Measurements from ENCODE around the gene TACC3. TPM values are rescaled to one million over a fixed set of nuclear protein-coding genes. Genes with fewer than 3 reads are reported as not detected.

The TACC3 gene
- polyA plus RNA-seq, 4 donors: 11.9 to 41.4 (median 18.5) TPM

DNA sequence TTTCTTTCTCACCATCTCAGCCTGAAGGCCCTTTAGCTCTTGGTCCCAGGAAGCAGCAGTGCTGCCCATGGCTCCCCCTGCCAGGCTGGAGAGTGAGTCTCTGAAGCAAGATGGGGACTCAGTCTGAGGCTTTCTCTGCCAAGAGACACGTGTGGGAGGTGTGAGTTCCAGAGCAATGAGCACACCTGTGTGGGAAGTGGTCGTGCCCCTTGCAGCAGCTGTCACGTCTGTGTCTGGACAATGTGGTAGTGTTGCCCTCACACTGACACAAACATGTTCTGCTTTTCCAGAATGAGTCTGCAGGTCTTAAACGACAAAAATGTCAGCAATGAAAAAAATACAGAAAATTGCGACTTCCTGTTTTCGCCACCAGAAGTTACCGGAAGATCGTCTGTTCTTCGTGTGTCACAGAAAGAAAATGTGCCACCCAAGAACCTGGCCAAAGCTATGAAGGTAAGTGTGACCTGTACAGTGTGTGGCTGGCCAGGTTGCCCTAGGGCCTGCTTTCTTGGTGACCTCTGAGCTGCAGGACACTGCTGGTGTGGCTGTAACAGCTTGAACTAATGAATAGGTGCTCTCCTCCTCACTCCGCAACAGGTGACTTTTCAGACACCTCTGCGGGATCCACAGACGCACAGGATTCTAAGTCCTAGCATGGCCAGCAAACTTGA is 1.9 kb downstream of the TACC3 start:
- H3K27me3 ChIP-seq (ENCODE audit: control insufficient read depth in 3 of 3, insufficient read depth in 3 of 3, low read length in 3 of 3): no peaks in the 10 kb centered on the region
- 62 to 76% (median 67%) methylated on average over 12 of the region's 12 CpGs for WGBS, 3 donors
- no peaks in the 10 kb centered on the region for H3K9me3 ChIP-seq (ENCODE audit: control insufficient read depth in 2 of 2, insufficient read depth in 1 of 2, low read depth in 1 of 2, low read length in 1 of 2)
- peaks cover 0 to 52% (median 0%) of the 10 kb centered on the region in 3 donors for H3K36me3 ChIP-seq (ENCODE audit: control insufficient read depth in 3 of 3, insufficient read depth in 2 of 3, low read depth in 1 of 3, low read length in 3 of 3)
- no peak for DNase-seq
- peak overlapping the region in 2 of 3 donors; percentile 69 to 97 for H3K27ac ChIP-seq (ENCODE audit: low read depth in 1 of 3, low read length in 2 of 3)
- peak overlapping the region in 1 of 3 donors; percentile 7 for H3K4me3 ChIP-seq (ENCODE audit: low read depth in 1 of 3, low read length in 3 of 3)
- H3K4me1 ChIP-seq (ENCODE audit: control insufficient read depth in 3 of 3, insufficient read depth in 2 of 3, low read depth in 1 of 3, low read length in 2 of 3): peaks cover 3 to 24% (median 6%) of the 10 kb centered on the region in 3 donors
- FAIRE-seq: no peak

DNA sequence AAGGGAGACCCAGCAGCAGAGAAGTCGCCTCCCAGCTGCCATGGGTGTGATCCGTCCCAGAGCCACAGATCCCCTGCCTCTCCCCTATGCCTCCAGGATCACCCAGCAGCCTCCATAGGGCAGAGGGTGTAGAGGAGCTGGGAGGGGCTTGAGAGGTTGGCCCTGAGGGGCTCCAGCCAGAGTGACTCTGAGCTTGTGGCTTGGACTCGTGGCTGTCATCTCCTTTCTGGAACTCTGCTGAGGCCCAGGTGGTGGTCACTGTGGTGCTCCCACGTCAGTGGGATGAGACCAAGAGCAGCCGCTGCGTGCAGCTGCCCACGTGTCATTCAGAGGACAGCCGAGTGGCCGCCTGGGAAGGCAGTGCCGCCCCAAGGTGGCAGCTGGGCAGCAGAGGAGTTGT is 4.2 kb downstream of the TACC3 start:
- FAIRE-seq (no peak), DNase-seq (no peak)
- H3K27me3 ChIP-seq (ENCODE audit: control insufficient read depth in 3 of 3, insufficient read depth in 3 of 3, low read length in 3 of 3): no peaks in the 10 kb centered on the region
- H3K4me1 ChIP-seq (ENCODE audit: control insufficient read depth in 3 of 3, insufficient read depth in 2 of 3, low read depth in 1 of 3, low read length in 2 of 3): peaks cover 0 to 16% (median 3%) of the 10 kb centered on the region in 3 donors
- WGBS, 3 donors: 91 to 94% (median 94%) methylated on average over 10 of the region's 10 CpGs
- no peaks in the 10 kb centered on the region for H3K9me3 ChIP-seq (ENCODE audit: control insufficient read depth in 2 of 2, insufficient read depth in 1 of 2, low read depth in 1 of 2, low read length in 1 of 2)
- peaks cover 0 to 57% (median 0%) of the 10 kb centered on the region in 3 donors for H3K36me3 ChIP-seq (ENCODE audit: control insufficient read depth in 3 of 3, insufficient read depth in 2 of 3, low read depth in 1 of 3, low read length in 3 of 3)
- H3K27ac ChIP-seq (ENCODE audit: low read depth in 1 of 3, low read length in 2 of 3): no peak overlapping the region
- H3K4me3 ChIP-seq (ENCODE audit: low read depth in 1 of 3, low read length in 3 of 3): no peak overlapping the region

DNA sequence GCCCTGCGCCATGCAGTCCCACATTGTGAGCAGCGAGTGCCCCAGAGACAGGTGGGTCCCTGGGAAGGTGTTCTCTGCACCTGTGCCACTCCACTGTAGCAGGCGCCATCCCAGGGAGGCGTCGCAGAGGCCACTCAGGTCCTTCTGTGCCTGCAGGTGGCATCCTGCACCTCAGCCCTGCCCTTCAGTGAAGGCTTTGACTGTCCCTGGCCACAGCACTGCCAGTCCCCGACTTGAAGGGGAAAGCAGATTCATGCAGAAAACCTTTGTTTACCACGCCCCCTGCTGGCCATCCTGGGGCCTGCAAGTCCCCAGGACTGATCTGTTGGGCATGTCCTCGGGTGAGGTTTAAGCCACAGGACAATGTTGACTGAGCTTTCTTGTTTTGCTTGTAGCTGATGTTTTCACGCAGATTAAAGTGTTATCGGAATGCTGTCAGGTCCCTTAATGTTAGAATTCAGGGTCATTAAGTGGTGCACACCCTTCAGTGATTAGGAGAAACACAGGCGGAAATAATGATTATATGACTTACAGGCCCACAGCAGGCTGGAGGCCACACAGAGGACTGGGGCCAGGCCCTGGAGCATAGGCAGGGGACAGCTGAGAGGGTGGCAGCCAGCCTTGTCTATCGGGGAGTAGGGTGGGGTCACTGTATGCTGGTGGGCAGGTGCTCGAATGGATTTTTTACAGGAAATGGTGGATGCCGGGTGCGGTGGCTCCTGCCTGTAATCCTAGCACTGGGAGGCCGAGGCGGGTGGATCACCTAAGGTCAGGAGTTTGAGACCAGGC is 5.0 kb downstream of the TACC3 start:
- 47 to 54% (median 49%) methylated on average over 17 of the region's 17 CpGs for WGBS, 3 donors
- Histone ChIP-seq H3K4me3 (ENCODE audit: low read depth in 1 of 3, low read length in 3 of 3) (no peak overlapping the region), H3K27me3 (ENCODE audit: control insufficient read depth in 3 of 3, insufficient read depth in 3 of 3, low read length in 3 of 3) (no peaks in the 10 kb centered on the region), H3K27ac (ENCODE audit: low read depth in 1 of 3, low read length in 2 of 3) (peak overlapping the region in 2 of 3 donors; percentile 20 to 22), H3K9me3 (ENCODE audit: control insufficient read depth in 2 of 2, insufficient read depth in 1 of 2, low read depth in 1 of 2, low read length in 1 of 2) (no peaks in the 10 kb centered on the region), H3K36me3 (ENCODE audit: control insufficient read depth in 3 of 3, insufficient read depth in 2 of 3, low read depth in 1 of 3, low read length in 3 of 3) (peaks cover 0 to 63% (median 0%) of the 10 kb centered on the region in 3 donors), H3K4me1 (ENCODE audit: control insufficient read depth in 3 of 3, insufficient read depth in 2 of 3, low read depth in 1 of 3, low read length in 2 of 3) (peaks cover 0 to 16% (median 3%) of the 10 kb centered on the region in 3 donors)
- DNase-seq (peak; percentile 91 to 93), FAIRE-seq (no peak)

DNA sequence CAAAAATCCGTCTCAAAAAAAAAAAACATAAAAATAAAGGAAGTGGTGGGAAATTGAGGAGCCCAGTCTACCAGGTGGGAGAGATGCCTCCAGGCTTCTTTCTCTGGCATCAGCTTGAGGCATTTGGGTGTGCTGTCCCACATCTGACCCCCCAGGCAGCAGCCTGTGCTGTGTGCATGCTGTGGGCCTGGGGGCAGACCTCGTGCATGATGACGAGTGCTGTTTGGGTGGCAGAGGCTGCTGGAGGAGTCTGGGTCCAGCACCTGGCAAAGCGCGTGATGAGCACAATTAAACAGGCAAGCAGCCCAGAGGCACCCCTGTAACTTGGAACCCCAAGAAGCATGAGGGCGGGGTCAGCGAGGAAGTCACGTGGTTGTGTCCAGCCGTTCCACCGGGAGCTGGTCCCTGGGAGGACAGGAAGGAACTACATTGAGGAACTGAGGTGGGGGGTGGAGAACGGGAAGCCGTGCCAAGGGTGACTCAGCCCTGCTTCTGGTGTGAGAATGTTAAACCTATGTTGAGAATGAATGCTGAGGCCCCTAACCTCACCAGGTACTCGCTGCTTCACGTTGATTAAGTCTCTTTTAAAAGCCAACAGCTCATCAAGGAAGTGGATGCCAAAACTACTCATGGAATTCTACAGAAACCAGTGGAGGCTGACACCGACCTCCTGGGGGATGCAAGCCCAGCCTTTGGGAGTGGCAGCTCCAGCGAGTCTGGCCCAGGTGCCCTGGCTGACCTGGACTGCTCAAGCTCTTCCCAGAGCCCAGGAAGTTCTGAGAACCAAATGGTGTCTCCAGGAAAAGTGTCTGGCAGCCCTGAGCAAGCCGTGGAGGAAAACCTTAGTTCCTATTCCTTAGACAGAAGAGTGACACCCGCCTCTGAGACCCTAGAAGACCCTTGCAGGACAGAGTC is 6.1 kb downstream of the TACC3 start:
- Histone ChIP-seq H3K4me1 (ENCODE audit: control insufficient read depth in 3 of 3, insufficient read depth in 2 of 3, low read depth in 1 of 3, low read length in 2 of 3) (peaks cover 0 to 10% (median under 1%) of the 10 kb centered on the region in 3 donors), H3K4me3 (ENCODE audit: low read depth in 1 of 3, low read length in 3 of 3) (no peak overlapping the region), H3K9me3 (ENCODE audit: control insufficient read depth in 2 of 2, insufficient read depth in 1 of 2, low read depth in 1 of 2, low read length in 1 of 2) (no peaks in the 10 kb centered on the region), H3K36me3 (ENCODE audit: control insufficient read depth in 3 of 3, insufficient read depth in 2 of 3, low read depth in 1 of 3, low read length in 3 of 3) (peaks cover 0 to 68% (median 0%) of the 10 kb centered on the region in 3 donors), H3K27ac (ENCODE audit: low read depth in 1 of 3, low read length in 2 of 3) (peak overlapping the region in 2 of 3 donors; percentile 71 to 72), H3K27me3 (ENCODE audit: control insufficient read depth in 3 of 3, insufficient read depth in 3 of 3, low read length in 3 of 3) (no peaks in the 10 kb centered on the region)
- FAIRE-seq (no peak), DNase-seq (peak in 1 of 2 donors; percentile 79)
- WGBS, 3 donors: 32 to 61% (median 34%) methylated on average over 18 of the region's 18 CpGs

DNA sequence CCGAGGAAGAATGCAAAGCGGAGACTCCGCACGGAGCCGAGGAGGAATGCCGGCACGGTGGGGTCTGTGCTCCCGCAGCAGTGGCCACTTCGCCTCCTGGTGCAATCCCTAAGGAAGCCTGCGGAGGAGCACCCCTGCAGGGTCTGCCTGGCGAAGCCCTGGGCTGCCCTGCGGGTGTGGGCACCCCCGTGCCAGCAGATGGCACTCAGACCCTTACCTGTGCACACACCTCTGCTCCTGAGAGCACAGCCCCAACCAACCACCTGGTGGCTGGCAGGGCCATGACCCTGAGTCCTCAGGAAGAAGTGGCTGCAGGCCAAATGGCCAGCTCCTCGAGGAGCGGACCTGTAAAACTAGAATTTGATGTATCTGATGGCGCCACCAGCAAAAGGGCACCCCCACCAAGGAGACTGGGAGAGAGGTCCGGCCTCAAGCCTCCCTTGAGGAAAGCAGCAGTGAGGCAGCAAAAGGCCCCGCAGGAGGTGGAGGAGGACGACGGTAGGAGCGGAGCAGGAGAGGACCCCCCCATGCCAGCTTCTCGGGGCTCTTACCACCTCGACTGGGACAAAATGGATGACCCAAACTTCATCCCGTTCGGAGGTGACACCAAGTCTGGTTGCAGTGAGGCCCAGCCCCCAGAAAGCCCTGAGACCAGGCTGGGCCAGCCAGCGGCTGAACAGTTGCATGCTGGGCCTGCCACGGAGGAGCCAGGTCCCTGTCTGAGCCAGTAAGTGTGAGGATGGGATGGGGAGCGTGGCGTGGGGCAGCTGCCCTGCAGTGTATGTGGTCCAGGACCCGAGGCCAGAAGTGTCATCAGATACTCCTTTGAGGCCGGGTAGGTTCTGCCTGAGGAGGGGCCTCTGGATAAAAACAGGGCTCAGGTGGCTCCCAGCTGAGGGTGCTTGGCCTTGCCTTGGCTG is 7.0 kb downstream of the TACC3 start:
- Histone ChIP-seq H3K9me3 (ENCODE audit: control insufficient read depth in 2 of 2, insufficient read depth in 1 of 2, low read depth in 1 of 2, low read length in 1 of 2) (no peaks in the 10 kb centered on the region), H3K27me3 (ENCODE audit: control insufficient read depth in 3 of 3, insufficient read depth in 3 of 3, low read length in 3 of 3) (no peaks in the 10 kb centered on the region), H3K4me3 (ENCODE audit: low read depth in 1 of 3, low read length in 3 of 3) (no peak overlapping the region), H3K4me1 (ENCODE audit: control insufficient read depth in 3 of 3, insufficient read depth in 2 of 3, low read depth in 1 of 3, low read length in 2 of 3) (peaks cover 0 to 4% (median 0%) of the 10 kb centered on the region in 3 donors), H3K27ac (ENCODE audit: low read depth in 1 of 3, low read length in 2 of 3) (peak overlapping the region in 2 of 3 donors; percentile 63 to 72), H3K36me3 (ENCODE audit: control insufficient read depth in 3 of 3, insufficient read depth in 2 of 3, low read depth in 1 of 3, low read length in 3 of 3) (peaks cover 0 to 74% (median 1%) of the 10 kb centered on the region in 3 donors)
- WGBS, 3 donors: 85 to 92% (median 85%) methylated on average over 27 to 31 of the region's 31 CpGs
- no peak for FAIRE-seq
- DNase-seq: no peak

DNA sequence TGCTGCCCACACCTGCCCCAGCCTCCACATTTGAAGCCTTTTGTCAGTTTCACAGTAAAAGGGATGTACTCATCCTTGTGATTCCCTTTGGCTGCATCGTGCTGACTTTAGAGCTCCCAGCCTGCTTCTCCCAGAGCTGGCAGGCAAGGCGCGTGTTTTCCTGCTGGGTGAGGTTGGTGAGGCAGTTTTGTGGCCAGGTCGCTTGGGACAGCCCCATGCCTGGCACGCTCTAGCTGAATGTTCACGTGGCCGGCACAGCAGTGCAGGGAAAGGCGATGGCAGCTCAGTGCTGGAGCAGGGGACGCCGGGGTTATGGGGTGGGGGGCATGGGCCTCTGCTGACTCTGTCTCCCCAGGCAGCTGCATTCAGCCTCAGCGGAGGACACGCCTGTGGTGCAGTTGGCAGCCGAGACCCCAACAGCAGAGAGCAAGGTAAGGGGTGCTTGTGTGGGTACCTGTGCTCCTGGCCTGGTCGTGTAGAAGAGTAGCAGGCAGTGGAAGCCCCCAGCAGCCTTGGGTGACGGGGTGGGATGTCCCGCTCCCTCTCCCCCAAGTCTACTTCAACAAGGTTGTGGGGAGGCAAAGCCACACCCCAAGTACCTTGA is 9.3 kb downstream of the TACC3 start:
- peaks cover 1 to 74% (median 8%) of the 10 kb centered on the region in 3 donors for H3K36me3 ChIP-seq (ENCODE audit: control insufficient read depth in 3 of 3, insufficient read depth in 2 of 3, low read depth in 1 of 3, low read length in 3 of 3)
- no peak overlapping the region for H3K4me3 ChIP-seq (ENCODE audit: low read depth in 1 of 3, low read length in 3 of 3)
- FAIRE-seq (no peak), DNase-seq (no peak)
- H3K4me1 ChIP-seq (ENCODE audit: control insufficient read depth in 3 of 3, insufficient read depth in 2 of 3, low read depth in 1 of 3, low read length in 2 of 3): peaks cover 0 to 4% (median 0%) of the 10 kb centered on the region in 3 donors
- H3K27ac ChIP-seq (ENCODE audit: low read depth in 1 of 3, low read length in 2 of 3): no peak overlapping the region
- H3K9me3 ChIP-seq (ENCODE audit: control insufficient read depth in 2 of 2, insufficient read depth in 1 of 2, low read depth in 1 of 2, low read length in 1 of 2): no peaks in the 10 kb centered on the region
- H3K27me3 ChIP-seq (ENCODE audit: control insufficient read depth in 3 of 3, insufficient read depth in 3 of 3, low read length in 3 of 3): no peaks in the 10 kb centered on the region
- WGBS, 3 donors: 93 to 97% (median 95%) methylated on average over 16 of the region's 16 CpGs

DNA sequence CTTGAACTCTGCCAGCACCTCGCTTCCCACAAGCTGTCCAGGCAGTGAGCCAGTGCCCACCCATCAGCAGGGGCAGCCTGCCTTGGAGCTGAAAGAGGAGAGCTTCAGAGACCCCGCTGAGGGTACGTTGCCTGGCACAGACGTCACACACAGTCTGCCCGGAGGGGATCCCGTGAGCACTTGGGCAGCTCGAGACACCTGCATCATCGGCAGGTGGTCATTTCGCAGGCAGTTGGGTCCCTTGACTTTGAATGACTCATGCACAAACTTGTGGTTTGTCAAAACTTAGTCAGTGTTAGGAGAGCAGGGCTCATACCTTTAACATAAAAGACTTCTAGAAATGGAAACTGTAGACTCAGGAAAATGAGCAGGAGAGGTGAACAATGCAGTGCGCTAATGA is 9.9 kb downstream of the TACC3 start:
- H3K27me3 ChIP-seq (ENCODE audit: control insufficient read depth in 3 of 3, insufficient read depth in 3 of 3, low read length in 3 of 3): no peaks in the 10 kb centered on the region
- H3K4me3 ChIP-seq (ENCODE audit: low read depth in 1 of 3, low read length in 3 of 3): no peak overlapping the region
- H3K4me1 ChIP-seq (ENCODE audit: control insufficient read depth in 3 of 3, insufficient read depth in 2 of 3, low read depth in 1 of 3, low read length in 2 of 3): no peaks in the 10 kb centered on the region
- no peak overlapping the region for H3K27ac ChIP-seq (ENCODE audit: low read depth in 1 of 3, low read length in 2 of 3)
- WGBS, 3 donors: 85 to 93% (median 87%) methylated on average over 10 of the region's 10 CpGs
- H3K36me3 ChIP-seq (ENCODE audit: control insufficient read depth in 3 of 3, insufficient read depth in 2 of 3, low read depth in 1 of 3, low read length in 3 of 3): peaks cover 1 to 73% (median 10%) of the 10 kb centered on the region in 3 donors
- DNase-seq (no peak), FAIRE-seq (no peak)
- peaks cover 0 to 3% of the 10 kb centered on the region in 2 donors for H3K9me3 ChIP-seq (ENCODE audit: control insufficient read depth in 2 of 2, insufficient read depth in 1 of 2, low read depth in 1 of 2, low read length in 1 of 2)
